ENCODE results near the gene MUC20. TPM values are rescaled to one million over a fixed set of nuclear protein-coding genes. Genes with fewer than 3 reads are reported as not detected.
A peak's percentile ranks its signal among the peaks of the same experiment; 100 is the strongest.
"Not testable (repeated sequence)": the region's sequence is repeated elsewhere in the genome, so short reads cannot be mapped to it uniquely, and the experiment has no call there.

Gene MUC20
- total RNA-seq, 1 donor from 2014 or later, result 9.3 TPM

DNA sequence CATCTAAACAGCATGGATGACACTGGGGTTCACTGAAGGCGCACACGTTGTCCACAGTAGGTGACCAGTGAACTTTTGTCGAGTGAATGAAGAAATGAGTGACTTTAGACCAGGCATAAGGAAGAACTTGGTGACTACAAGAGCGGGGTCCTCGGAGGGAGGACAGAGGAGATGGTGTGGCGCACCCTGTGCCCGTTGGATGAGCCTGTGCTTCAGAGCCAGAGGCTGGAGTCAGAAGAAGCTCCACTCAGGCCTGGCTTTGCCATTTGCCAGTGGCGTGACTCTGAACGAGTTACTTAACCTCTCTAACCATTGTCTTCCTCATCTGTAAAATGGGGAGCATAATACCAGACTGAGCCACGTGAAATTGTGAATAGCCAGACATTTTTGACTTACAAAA, 48.8 kb downstream of the MUC20 start:
- H3K4me3 ChIP-seq (ENCODE audit: low read depth, low read length), result no peak overlapping the region
- TF ChIP-seq, protein P1, sequence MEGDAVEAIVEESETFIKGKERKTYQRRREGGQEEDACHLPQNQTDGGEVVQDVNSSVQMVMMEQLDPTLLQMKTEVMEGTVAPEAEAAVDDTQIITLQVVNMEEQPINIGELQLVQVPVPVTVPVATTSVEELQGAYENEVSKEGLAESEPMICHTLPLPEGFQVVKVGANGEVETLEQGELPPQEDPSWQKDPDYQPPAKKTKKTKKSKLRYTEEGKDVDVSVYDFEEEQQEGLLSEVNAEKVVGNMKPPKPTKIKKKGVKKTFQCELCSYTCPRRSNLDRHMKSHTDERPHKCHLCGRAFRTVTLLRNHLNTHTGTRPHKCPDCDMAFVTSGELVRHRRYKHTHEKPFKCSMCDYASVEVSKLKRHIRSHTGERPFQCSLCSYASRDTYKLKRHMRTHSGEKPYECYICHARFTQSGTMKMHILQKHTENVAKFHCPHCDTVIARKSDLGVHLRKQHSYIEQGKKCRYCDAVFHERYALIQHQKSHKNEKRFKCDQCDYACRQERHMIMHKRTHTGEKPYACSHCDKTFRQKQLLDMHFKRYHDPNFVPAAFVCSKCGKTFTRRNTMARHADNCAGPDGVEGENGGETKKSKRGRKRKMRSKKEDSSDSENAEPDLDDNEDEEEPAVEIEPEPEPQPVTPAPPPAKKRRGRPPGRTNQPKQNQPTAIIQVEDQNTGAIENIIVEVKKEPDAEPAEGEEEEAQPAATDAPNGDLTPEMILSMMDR (conservative IDR thresholded peaks at IDR 0.05; ENCODE audit: low read depth, low read length), result no peak
- DNase-seq (ENCODE audit: low read depth), result no peak

GRCh38 chr3:195770081-195770840, 49.5 kb downstream of the MUC20 start:
- TF ChIP-seq, protein P1 (conservative IDR thresholded peaks at IDR 0.05; ENCODE audit: low read depth, low read length), result no peak
- H3K4me3 ChIP-seq (ENCODE audit: low read depth, low read length), result no peak overlapping the region
- no peak for DNase-seq (ENCODE audit: low read depth)

GRCh38 chr3:195770841-195771645, 50.3 kb downstream of the MUC20 start:
- not testable (repeated sequence) for H3K4me3 ChIP-seq (ENCODE audit: low read depth, low read length); DNase-seq (ENCODE audit: low read depth)

DNA sequence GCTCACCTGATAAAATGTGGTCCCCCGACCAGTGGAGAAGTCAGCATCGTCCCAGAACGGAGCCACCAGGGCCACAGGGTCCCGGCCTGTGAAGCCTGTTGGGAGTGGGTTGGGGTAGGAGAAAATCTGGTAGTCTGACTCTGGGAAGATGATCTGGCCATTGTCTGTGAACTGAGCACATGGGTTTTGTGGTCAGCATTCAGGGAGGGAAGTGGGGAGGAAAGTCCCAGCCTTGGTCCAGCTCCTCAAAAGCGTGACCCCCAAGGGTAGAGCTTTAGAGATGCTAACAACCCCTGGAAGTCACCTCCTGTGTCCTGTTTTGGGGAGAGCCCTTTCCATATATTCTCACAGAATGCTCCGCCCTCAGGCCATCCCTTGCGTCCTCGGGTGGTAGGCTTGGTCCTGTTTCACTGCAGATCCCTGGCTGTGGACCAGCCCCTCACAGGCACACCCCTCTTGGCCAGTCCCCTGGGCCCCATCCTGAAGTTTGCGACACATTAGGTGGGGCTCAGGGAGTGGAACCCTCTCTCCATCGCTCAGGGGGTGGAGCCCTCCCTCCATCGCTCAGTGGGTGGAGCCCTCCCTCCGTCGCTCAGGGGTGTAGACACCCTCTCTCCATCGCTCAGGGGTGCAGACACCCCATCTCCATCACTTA, 51.0 kb downstream of the MUC20 start:
- TF ChIP-seq, protein P1 (conservative IDR thresholded peaks at IDR 0.05; ENCODE audit: low read depth, low read length), result no peak
- no peak overlapping the region for H3K4me3 ChIP-seq (ENCODE audit: low read depth, low read length)

GRCh38 chr3:195773956-195774537, 53.3 kb downstream of the MUC20 start:
- no peak overlapping the region for H3K4me3 ChIP-seq (ENCODE audit: low read depth, low read length)
- no peak for DNase-seq (ENCODE audit: low read depth)
- TF ChIP-seq, protein P1 (conservative IDR thresholded peaks at IDR 0.05; ENCODE audit: low read depth, low read length), result no peak

More for the DNA sequence above, 51.0 kb downstream of the MUC20 start:
- DNase-seq (ENCODE audit: low read depth), result no peak

DNA sequence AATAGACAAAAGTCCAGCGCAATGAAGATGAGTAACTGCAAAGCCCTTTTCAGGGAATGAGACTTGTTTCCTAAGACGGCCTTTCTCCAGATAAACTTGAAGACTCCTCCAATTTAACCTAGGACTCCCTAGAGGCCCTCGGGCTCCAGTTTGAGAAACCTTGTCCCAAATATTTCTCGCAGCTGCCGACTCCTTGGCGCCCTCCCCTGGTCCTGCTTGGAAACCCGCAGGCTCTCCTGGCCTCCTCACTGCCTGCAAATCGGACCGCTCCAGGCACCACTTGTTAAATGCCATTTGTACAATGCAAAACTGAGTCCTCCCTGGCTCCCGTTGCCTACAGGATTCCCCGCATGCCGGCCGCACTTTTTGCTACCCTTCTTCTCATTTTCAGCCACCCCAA, 54.1 kb downstream of the MUC20 start:
- TF ChIP-seq, protein P1 (conservative IDR thresholded peaks at IDR 0.05; ENCODE audit: low read depth, low read length), result peak; percentile 69
- no peak for DNase-seq (ENCODE audit: low read depth)
- no peak overlapping the region for H3K4me3 ChIP-seq (ENCODE audit: low read depth, low read length)

DNA sequence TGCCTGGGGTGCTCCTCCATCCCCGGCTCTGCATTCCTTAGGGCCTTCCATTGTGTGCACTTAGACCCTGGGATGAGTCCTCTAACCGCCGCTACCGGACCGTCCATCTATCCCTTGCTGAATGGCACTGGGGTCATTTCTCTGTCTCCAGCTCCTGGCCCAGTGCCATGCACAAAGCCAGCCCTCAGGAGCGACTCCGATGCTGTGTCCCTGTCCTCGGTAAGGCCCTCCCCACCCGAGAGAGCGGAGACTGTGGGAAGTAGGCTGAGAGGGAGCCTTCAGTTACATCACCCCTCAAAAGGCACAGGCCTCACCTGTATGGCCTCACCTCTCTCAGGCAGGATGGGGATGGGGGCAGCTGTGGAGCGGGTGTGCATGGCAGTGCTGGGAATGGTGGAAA, 57.2 kb downstream of the MUC20 start:
- DNase-seq (ENCODE audit: low read depth), result no peak
- H3K4me3 ChIP-seq (ENCODE audit: low read depth, low read length), result no peak overlapping the region
- TF ChIP-seq, protein P1 (conservative IDR thresholded peaks at IDR 0.05; ENCODE audit: low read depth, low read length), result no peak

- DNase-seq (ENCODE audit: low read depth); H3K4me3 ChIP-seq (ENCODE audit: low read depth, low read length): not testable (repeated sequence)
These were observed 60.5 kb downstream of the MUC20 start for GRCh38 chr3:195781236-195781635.
